Occipital lobe (tissue), 2 donors: ENCODE measurements around the gene CPE. TPM values are rescaled to one million over a fixed set of nuclear protein-coding genes. Genes with fewer than 3 reads are reported as not detected.
"Not testable (repeated sequence)": the region's sequence is repeated elsewhere in the genome, so short reads cannot be mapped to it uniquely, and the experiment has no call there.

Experiments used
- DNase-seq: peaks from one replicate; lab custom pipeline; 2025; lab: John Stamatoyannopoulos, UW
- total RNA-seq: library from RNA; depleted of rRNA; stranded (reverse); fragments of >200 nt; gene quantifications from one replicate; pipeline ENCODE4 v1.2.3, GENCODE V29; 2014

Gene CPE
- 347 TPM for total RNA-seq

GRCh38 chr4:165378745-165379677 lies at the start of gene CPE:
TSS of gene CPE (plus strand) at chr4:165379008. CDS start at chr4:165379222, 214 bp downstream.
- DNase-seq: peak; percentile 82

- DNase-seq: no peak
These were observed 48.7 kb upstream of the CPE start for GRCh38 chr4:165330071-165330470.

GRCh38 chr4:165330666-165331065 lies 48.1 kb upstream of the CPE start:
- DNase-seq: no peak

GRCh38 chr4:165331359-165331758 lies 47.4 kb upstream of the CPE start:
- DNase-seq: no peak

- no peak for DNase-seq
These were observed 47.0 kb upstream of the CPE start for GRCh38 chr4:165331823-165332222.

GRCh38 chr4:165332502-165332901 lies 46.3 kb upstream of the CPE start:
- no peak for DNase-seq

- DNase-seq: no peak
These were observed 43.6 kb upstream of the CPE start for GRCh38 chr4:165335163-165335703.

- DNase-seq: no peak
These were observed 42.1 kb upstream of the CPE start for GRCh38 chr4:165336743-165337142.

GRCh38 chr4:165342340-165342739 lies 36.5 kb upstream of the CPE start:
- DNase-seq: not testable (repeated sequence)

- DNase-seq: no peak
These were observed 35.2 kb upstream of the CPE start for GRCh38 chr4:165343353-165344191.

GRCh38 chr4:165345666-165346417 lies 33.0 kb upstream of the CPE start:
- DNase-seq: no peak

- no peak for DNase-seq
These were observed 30.9 kb upstream of the CPE start for GRCh38 chr4:165347647-165348569.

GRCh38 chr4:165351359-165352130 lies 27.3 kb upstream of the CPE start:
- no peak for DNase-seq

GRCh38 chr4:165355900-165356300 lies 22.9 kb upstream of the CPE start:
- peak; percentile 5 for DNase-seq

- DNase-seq: no peak
These were observed 19.3 kb upstream of the CPE start for GRCh38 chr4:165359506-165359905.

- no peak for DNase-seq
These were observed 18.6 kb upstream of the CPE start for GRCh38 chr4:165360041-165360695.

- no peak for DNase-seq
These were observed 17.7 kb upstream of the CPE start for GRCh38 chr4:165360985-165361670.

GRCh38 chr4:165361810-165362209 lies 17.0 kb upstream of the CPE start:
- no peak for DNase-seq
